Nephron (organoid): ENCODE data around the gene ADAM17.

Experiments
- H3K27ac Mint-ChIP-seq, 3 experiments: 2 replicates each; pipeline ENCODE4 v1.8.0; 2020; ENCODE audit warnings: mixed read lengths in 3 of 3, mild to moderate bottlenecking in 2 of 3, moderate library complexity in 1 of 3
- H3K27me3 Mint-ChIP-seq: 2 replicates; pipeline ENCODE4 v1.8.0; 2021; ENCODE audit warnings: low read depth, mild to moderate bottlenecking, moderate library complexity, mixed read lengths
- H3K36me3 Mint-ChIP-seq: 2 replicates; pipeline ENCODE4 v1.8.0; 2020; ENCODE audit warnings: low read depth, mixed read lengths
- H3K4me1 Mint-ChIP-seq: 2 replicates; pipeline ENCODE4 v1.8.0; 2020; ENCODE audit warnings: mixed read lengths
- H3K4me3 Mint-ChIP-seq, 3 experiments: 2 replicates each; pipeline ENCODE4 v1.8.0; 2020; ENCODE audit warnings: mild to moderate bottlenecking in 3 of 3, mixed read lengths in 3 of 3, moderate library complexity in 2 of 3
- H3K9me3 Mint-ChIP-seq: 2 replicates; pipeline ENCODE4 v1.8.0; 2020; ENCODE audit warnings: mixed read lengths
- TF ChIP-seq, protein P1 (sequence below), 3 experiments: fragments of 200-600 bp; sonication (generic); IDR thresholded peaks; one replicate each; pipeline ENCODE4 v1.5.0; 2021; ENCODE audit warnings: antibody characterized with exemption in 3 of 3; ENCODE audit not compliant: unreplicated experiment in 3 of 3

Gene ADAM17

DNA sequence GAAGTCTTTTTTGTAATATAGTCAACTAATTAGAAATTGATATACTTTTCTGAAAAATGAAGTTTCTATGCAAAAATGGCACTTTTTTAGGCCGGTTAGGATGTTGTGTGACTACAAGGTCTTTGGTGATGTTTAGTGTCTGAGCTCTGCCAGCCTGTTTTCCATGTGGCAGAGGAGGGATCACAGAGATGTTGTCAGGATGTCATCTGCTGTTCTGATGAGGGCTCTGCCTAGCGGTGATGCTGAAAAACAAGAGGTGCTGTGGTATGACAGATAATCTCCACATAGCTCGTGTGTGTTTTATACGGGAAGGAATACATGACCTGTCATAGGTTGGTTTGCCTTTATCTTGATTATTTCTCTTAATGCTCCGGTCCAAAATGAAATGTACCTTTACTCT, 93.3 kb downstream of the ADAM17 start:
- H3K27ac Mint-ChIP-seq: no peak overlapping the region
- H3K9me3 Mint-ChIP-seq: no peaks in the 10 kb centered on the region
- TF ChIP-seq, protein P1, sequence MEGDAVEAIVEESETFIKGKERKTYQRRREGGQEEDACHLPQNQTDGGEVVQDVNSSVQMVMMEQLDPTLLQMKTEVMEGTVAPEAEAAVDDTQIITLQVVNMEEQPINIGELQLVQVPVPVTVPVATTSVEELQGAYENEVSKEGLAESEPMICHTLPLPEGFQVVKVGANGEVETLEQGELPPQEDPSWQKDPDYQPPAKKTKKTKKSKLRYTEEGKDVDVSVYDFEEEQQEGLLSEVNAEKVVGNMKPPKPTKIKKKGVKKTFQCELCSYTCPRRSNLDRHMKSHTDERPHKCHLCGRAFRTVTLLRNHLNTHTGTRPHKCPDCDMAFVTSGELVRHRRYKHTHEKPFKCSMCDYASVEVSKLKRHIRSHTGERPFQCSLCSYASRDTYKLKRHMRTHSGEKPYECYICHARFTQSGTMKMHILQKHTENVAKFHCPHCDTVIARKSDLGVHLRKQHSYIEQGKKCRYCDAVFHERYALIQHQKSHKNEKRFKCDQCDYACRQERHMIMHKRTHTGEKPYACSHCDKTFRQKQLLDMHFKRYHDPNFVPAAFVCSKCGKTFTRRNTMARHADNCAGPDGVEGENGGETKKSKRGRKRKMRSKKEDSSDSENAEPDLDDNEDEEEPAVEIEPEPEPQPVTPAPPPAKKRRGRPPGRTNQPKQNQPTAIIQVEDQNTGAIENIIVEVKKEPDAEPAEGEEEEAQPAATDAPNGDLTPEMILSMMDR (IDR thresholded peaks at IDR 0.05; ENCODE audit: unreplicated experiment in 3 of 3): no peak
- no peaks in the 10 kb centered on the region for H3K27me3 Mint-ChIP-seq
- H3K4me1 Mint-ChIP-seq: peaks cover 6% of the 10 kb centered on the region
- H3K4me3 Mint-ChIP-seq: no peak overlapping the region
- peaks cover 52% of the 10 kb centered on the region for H3K36me3 Mint-ChIP-seq

DNA sequence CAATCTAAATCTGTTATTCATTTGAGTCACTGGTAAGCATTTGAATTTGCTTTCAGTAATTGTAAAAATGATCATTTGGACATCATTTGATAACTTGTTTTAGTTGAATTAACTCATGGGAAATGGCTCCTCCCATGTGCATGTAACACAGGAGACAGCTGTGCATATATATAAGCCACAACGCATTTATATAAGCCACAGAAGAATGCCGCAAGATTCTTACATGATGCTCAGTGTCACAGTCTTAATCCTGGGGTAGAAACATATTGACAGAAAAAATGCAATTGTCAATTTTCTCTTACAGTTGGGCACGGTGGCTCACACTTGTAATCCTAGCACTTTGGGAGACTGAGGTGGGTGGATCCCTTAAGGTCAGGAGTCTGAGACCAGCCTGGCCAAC, 94.6 kb downstream of the ADAM17 start:
- no peak overlapping the region for H3K27ac Mint-ChIP-seq
- no peaks in the 10 kb centered on the region for H3K27me3 Mint-ChIP-seq
- no peaks in the 10 kb centered on the region for H3K4me1 Mint-ChIP-seq
- TF ChIP-seq, protein P1 (IDR thresholded peaks at IDR 0.05; ENCODE audit: unreplicated experiment in 3 of 3): no peak
- H3K9me3 Mint-ChIP-seq: no peaks in the 10 kb centered on the region
- H3K4me3 Mint-ChIP-seq: no peak overlapping the region
- H3K36me3 Mint-ChIP-seq: peaks cover 53% of the 10 kb centered on the region

DNA sequence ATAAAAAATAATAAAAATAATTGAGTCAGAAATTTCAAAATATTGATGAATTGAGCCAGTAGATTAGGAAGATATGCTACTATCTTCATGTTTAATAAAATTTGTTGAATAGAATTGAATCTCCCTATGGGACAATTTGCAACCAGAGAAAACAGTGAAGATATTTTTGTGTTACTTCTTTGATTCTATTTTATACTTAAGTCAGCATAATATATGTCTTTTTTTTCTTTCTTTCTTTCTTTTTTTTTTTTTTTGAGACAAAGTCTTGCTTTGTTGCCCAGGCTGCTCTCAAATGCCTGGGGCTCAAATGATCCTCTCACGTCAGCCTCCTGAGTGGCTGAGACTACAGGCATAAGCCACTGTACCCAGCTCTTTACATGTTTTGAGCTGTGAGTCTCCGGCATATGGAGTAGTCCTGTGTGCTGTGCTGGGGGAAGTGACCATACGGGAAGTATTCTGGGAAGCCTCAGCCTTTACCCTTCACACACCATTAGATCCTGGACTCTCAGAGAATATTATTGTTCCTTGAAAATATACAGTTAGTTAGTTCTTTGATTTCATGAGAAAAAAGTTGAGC, 95.1 kb downstream of the ADAM17 start:
- Mint-ChIP-seq H3K36me3 (peaks cover 50% of the 10 kb centered on the region), H3K4me3 (no peak overlapping the region), H3K4me1 (no peaks in the 10 kb centered on the region), H3K27me3 (no peaks in the 10 kb centered on the region), H3K27ac (no peak overlapping the region), H3K9me3 (no peaks in the 10 kb centered on the region)
- TF ChIP-seq, protein P1 (IDR thresholded peaks at IDR 0.05; ENCODE audit: unreplicated experiment in 3 of 3): no peak

DNA sequence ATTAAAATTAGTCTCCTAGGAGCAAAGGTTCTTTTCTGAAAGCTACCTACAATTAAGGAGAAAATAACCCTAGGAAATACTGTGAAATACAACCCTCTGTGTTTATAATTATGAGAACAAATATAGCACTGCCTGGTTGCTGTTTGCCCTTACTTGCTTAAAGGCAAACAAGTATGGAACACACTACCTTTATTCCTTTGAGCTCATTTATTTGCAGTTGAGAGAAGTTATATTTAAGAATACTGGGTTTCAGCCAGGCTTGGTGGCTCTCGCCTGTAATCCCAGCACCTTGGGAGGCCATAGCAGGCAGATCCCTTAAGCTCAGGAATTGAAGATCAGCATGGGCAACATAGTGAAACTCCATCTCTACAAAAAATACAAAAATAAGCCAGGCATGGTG, 104.4 kb downstream of the ADAM17 start:
- H3K27ac Mint-ChIP-seq: no peak overlapping the region
- H3K9me3 Mint-ChIP-seq: no peaks in the 10 kb centered on the region

DNA sequence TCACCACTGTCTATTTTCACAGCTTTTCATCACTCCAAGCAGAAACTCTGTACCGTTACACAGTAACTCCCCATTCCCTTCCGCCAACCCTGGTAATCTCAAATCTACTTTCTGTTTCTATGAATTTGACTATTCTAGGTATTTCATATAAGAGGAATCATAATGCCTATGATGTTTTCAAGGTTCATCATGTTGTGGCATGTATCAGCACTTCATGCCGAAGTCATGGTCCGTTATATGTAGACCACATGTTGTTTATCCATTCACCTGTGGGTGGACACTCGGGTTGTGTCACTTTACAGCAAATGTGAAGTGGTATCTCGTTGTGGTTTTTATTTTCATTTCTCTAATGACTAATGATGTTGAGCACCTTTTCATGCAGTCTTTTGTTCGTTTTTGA, 110.5 kb downstream of the ADAM17 start:
- no peaks in the 10 kb centered on the region for H3K9me3 Mint-ChIP-seq
- no peaks in the 10 kb centered on the region for H3K27me3 Mint-ChIP-seq
- TF ChIP-seq, protein P1 (IDR thresholded peaks at IDR 0.05; ENCODE audit: unreplicated experiment in 3 of 3): no peak
- H3K36me3 Mint-ChIP-seq: peaks cover 55% of the 10 kb centered on the region
- no peak overlapping the region for H3K4me3 Mint-ChIP-seq
- H3K27ac Mint-ChIP-seq: peak overlapping the region in 1 of 3 experiments; percentile 29
- peaks cover 8% of the 10 kb centered on the region for H3K4me1 Mint-ChIP-seq

More for the DNA sequence above, 104.4 kb downstream of the ADAM17 start:
- TF ChIP-seq, protein P1 (IDR thresholded peaks at IDR 0.05; ENCODE audit: unreplicated experiment in 3 of 3): no peak
- H3K36me3 Mint-ChIP-seq: peaks cover 49% of the 10 kb centered on the region
- H3K27me3 Mint-ChIP-seq: no peaks in the 10 kb centered on the region
- no peak overlapping the region for H3K4me3 Mint-ChIP-seq
- H3K4me1 Mint-ChIP-seq: no peaks in the 10 kb centered on the region

DNA sequence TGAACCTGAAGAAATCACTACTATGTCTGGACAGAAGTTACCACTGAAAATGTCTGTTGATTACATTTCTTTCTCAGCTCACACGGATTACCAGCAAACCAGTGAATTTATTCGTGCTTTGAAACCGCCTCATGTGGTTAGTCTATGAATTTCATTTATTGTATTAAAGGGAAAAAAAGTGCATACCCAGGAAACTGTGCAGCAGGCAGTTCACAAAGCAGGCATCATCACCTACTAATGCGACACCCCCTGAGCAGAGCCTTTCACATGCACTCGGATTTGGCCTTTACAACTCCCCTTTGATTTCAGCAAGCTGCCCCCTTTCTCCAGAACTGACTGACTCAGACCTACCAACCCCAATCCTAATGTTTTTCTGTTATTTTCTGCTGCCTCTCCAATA, 112.1 kb downstream of the ADAM17 start:
- Mint-ChIP-seq H3K36me3 (peaks cover 59% of the 10 kb centered on the region), H3K4me1 (peaks cover 8% of the 10 kb centered on the region), H3K4me3 (no peak overlapping the region), H3K27me3 (no peaks in the 10 kb centered on the region), H3K9me3 (no peaks in the 10 kb centered on the region), H3K27ac (no peak overlapping the region)
- TF ChIP-seq, protein P1 (IDR thresholded peaks at IDR 0.05; ENCODE audit: unreplicated experiment in 3 of 3): no peak
